Tibial nerve (tissue), 4 donors: ENCODE measurements around the gene TMEM95. TPM values are rescaled to one million over a fixed set of nuclear protein-coding genes. Genes with fewer than 3 reads are reported as not detected.

ENCODE experiments used
- DNase-seq, 2 donors: peaks; one replicate each; pipeline ENCODE4 v3.0.0-alpha.2; 2019; ENCODE audit warnings: low spot score in 2 of 2
- H3K27ac ChIP-seq, 4 donors: fragments of 200-600 bp; sonication (generic) in 3 of 4; one replicate each; pipeline ENCODE4 v1.5.1; 2017 to 2019; ENCODE audit warnings: mild to moderate bottlenecking in 1 of 4
- H3K27me3 ChIP-seq, 2 donors: fragments of 200-600 bp; sonication (generic) in 1 of 2; one replicate each; pipeline versions ENCODE4 v1.5.1 to v1.6.0; 2017 to 2019
- H3K36me3 ChIP-seq, 3 donors: fragments of 200-600 bp; sonication (generic); one replicate each; pipeline ENCODE4 v1.5.1; 2018 to 2019
- H3K4me1 ChIP-seq, 4 donors: fragments of 200-600 bp; sonication (generic) in 3 of 4; one replicate each; pipeline ENCODE4 v1.5.1; 2017 to 2019
- H3K4me3 ChIP-seq, 4 donors: fragments of 200-600 bp; sonication (generic) in 3 of 4; one replicate each; pipeline ENCODE4 v1.5.1; 2017 to 2019; ENCODE audit warnings: mild to moderate bottlenecking in 1 of 4, moderate library complexity in 1 of 4
- H3K9me3 ChIP-seq, 4 donors: fragments of 200-600 bp; sonication (generic) in 3 of 4; one replicate each; pipeline ENCODE4 v1.5.1; 2017 to 2019
- CTCF ChIP-seq, 5 experiments: fragments of 200-600 bp in 3 of 5; fragments of 450-650 bp in 2 of 5; sonication (generic) in 3 of 5; IDR thresholded peaks; one replicate each; pipeline ENCODE4 v1.5.1; 2016 to 2019; ENCODE audit warnings: antibody characterized with exemption in 5 of 5, mild to moderate bottlenecking in 3 of 5, moderate library complexity in 2 of 5
- EP300 ChIP-seq, 2 donors: sonication (generic); formaldehyde crosslinking; IDR thresholded peaks; one replicate each; pipeline ENCODE4 v1.6.1; 2017; ENCODE audit warnings: antibody characterized with exemption in 2 of 2, mild to moderate bottlenecking in 1 of 2
- POLR2A ChIP-seq, 2 donors: fragments of 450-650 bp; IDR thresholded peaks; one replicate each; pipeline ENCODE4 v1.6.1; 2017; ENCODE audit warnings: antibody characterized with exemption in 2 of 2, mild to moderate bottlenecking in 2 of 2, moderate library complexity in 2 of 2
- WGBS, 2 donors: methylation state at CpG; one replicate each; pipeline ENCODE4 v1.1.5; 2018; 5-methylcytosine and 5-hydroxymethylcytosine counted together
- total RNA-seq, 4 donors: library from RNA; depleted of rRNA; stranded (reverse); fragments of >200 nt; gene quantifications; one replicate each; pipeline ENCODE4 v1.1.0, GENCODE V29; 2016

Gene TMEM95
- total RNA-seq, 4 donors from 2014 or later: not detected

- peak; percentile 56 to 57 for DNase-seq
These were observed 48.2 kb downstream of the TMEM95 start for GRCh38 chr17:7403043-7403726.

GRCh38 chr17:7403727-7403976 lies 48.7 kb downstream of the TMEM95 start:
- TF ChIP-seq CTCF (IDR thresholded peaks at IDR 0.05) (no peak), POLR2A (IDR thresholded peaks at IDR 0.05) (no peak), EP300 (IDR thresholded peaks at IDR 0.05) (no peak)
- Histone ChIP-seq H3K9me3 (no peaks in the 10 kb centered on the region), H3K27ac (peak overlapping the region; percentile 85 to 98 (median 96)), H3K4me1 (peaks cover 0 to 56% (median 21%) of the 10 kb centered on the region in 4 donors), H3K27me3 (no peaks in the 10 kb centered on the region), H3K36me3 (peaks cover 0 to 15% (median 0%) of the 10 kb centered on the region in 3 donors), H3K4me3 (peak overlapping the region; percentile 55 to 96 (median 66))
- no peak for DNase-seq
- 0% methylated on average over 10 of the region's 13 CpGs; no CpG with 5 or more reads in 1 of the 2 donors for WGBS, 2 donors

More at GRCh38 chr17:7403043-7403726, 48.2 kb downstream of the TMEM95 start:
- Histone ChIP-seq H3K4me3 (peak overlapping the region; percentile 55 to 96 (median 66)), H3K36me3 (peaks cover 0 to 10% (median 0%) of the 10 kb centered on the region in 3 donors), H3K4me1 (peaks cover 0 to 56% (median 21%) of the 10 kb centered on the region in 4 donors), H3K9me3 (no peaks in the 10 kb centered on the region), H3K27me3 (no peaks in the 10 kb centered on the region), H3K27ac (peak overlapping the region; percentile 85 to 98 (median 96))
- 7 to 14% methylated on average over 6 to 16 of the region's 16 CpGs for WGBS, 2 donors
- no peak for TF ChIP-seq CTCF (IDR thresholded peaks at IDR 0.05)

GRCh38 chr17:7403977-7404736 lies 49.2 kb downstream of the TMEM95 start, which contains the start of gene TMEM256:
Gene TMEM256 (minus strand): TSS chr17:7404097. CDS start chr17:7404084, 13 bp downstream.
- H3K4me1 ChIP-seq: peaks cover 0 to 56% (median 21%) of the 10 kb centered on the region in 4 donors
- DNase-seq: peak; percentile 98 to 99

GRCh38 chr17:7404737-7405349 lies 49.9 kb downstream of the TMEM95 start:
- peaks cover 0 to 27% (median 0%) of the 10 kb centered on the region in 3 donors for H3K36me3 ChIP-seq
- peaks cover 0 to 56% (median 21%) of the 10 kb centered on the region in 4 donors for H3K4me1 ChIP-seq
- DNase-seq: peak; percentile 49 to 57
- 0 to 1% methylated on average over 28 to 39 of the region's 65 CpGs for WGBS, 2 donors
- peak overlapping the region; percentile 85 to 98 (median 94) for H3K27ac ChIP-seq
- TF ChIP-seq CTCF (IDR thresholded peaks at IDR 0.05) (peak; percentile 11 to 32 (median 18)), EP300 (IDR thresholded peaks at IDR 0.05) (peak in 1 of 2 donors; percentile 45), POLR2A (IDR thresholded peaks at IDR 0.05) (peak in 1 of 2 donors; percentile 76)
- H3K27me3 ChIP-seq: no peaks in the 10 kb centered on the region
- no peaks in the 10 kb centered on the region for H3K9me3 ChIP-seq
- peak overlapping the region; percentile 63 to 96 (median 70) for H3K4me3 ChIP-seq

More at GRCh38 chr17:7403977-7404736, 49.2 kb downstream of the TMEM95 start, which contains the start of gene TMEM256:
- peak; percentile 97 to 99 for TF ChIP-seq POLR2A (IDR thresholded peaks at IDR 0.05)
- TF ChIP-seq CTCF (IDR thresholded peaks at IDR 0.05): peak in 2 of 5 experiments; percentile 47 to 57
- TF ChIP-seq EP300 (IDR thresholded peaks at IDR 0.05): peak; percentile 82 to 99
- H3K27me3 ChIP-seq: no peaks in the 10 kb centered on the region
- peak within 1 kb of the TSS; percentile 63 to 96 (median 70) for H3K4me3 ChIP-seq
- peak within 1 kb of the TSS; percentile 85 to 98 (median 96) for H3K27ac ChIP-seq
- no peaks in the 10 kb centered on the region for H3K9me3 ChIP-seq
- WGBS, 2 donors: 0% methylated on average over 23 to 49 of the region's 49 CpGs
- peaks cover 0 to 20% (median 0%) of the 10 kb centered on the region in 3 donors for H3K36me3 ChIP-seq
